HG03378 (cell line): ENCODE measurements around the gene PAPLN.
"Not testable (repeated sequence)": the region's sequence is repeated elsewhere in the genome, so short reads cannot be mapped to it uniquely, and the experiment has no call there.

Source experiments
- ATAC-seq: cut with Tn5 transposase; IDR thresholded peaks from one replicate; pipeline ENCODE4 v1.9.1; 2021; ENCODE audit warnings: mild to moderate bottlenecking, moderate library complexity; ENCODE audit not compliant: unreplicated experiment

PAPLN gene

GRCh38 chr14:73237219-73237785 is at the start of gene PAPLN:
PAPLN (plus strand) TSS chr14:73237506; CDS start chr14:73239779, 2,273 bp downstream.
- no peak for ATAC-seq

- no peak for ATAC-seq
Measured at GRCh38 chr14:73188501-73188911, 48.8 kb upstream of the PAPLN start.

- ATAC-seq: no peak
Measured at GRCh38 chr14:73189651-73190050, 47.7 kb upstream of the PAPLN start.

- no peak for ATAC-seq
Measured at GRCh38 chr14:73191441-73191840, 45.9 kb upstream of the PAPLN start.

GRCh38 chr14:73194306-73194705 is 43.0 kb upstream of the PAPLN start:
- not testable (repeated sequence) for ATAC-seq

- no peak for ATAC-seq
Measured at GRCh38 chr14:73198253-73198652, 39.1 kb upstream of the PAPLN start.

- no peak for ATAC-seq
Measured at GRCh38 chr14:73203527-73203926, 33.8 kb upstream of the PAPLN start.

- no peak for ATAC-seq
Measured at GRCh38 chr14:73207615-73208014, 29.7 kb upstream of the PAPLN start.

GRCh38 chr14:73208390-73208789 is 28.9 kb upstream of the PAPLN start:
- ATAC-seq: no peak

GRCh38 chr14:73208846-73209245 is 28.5 kb upstream of the PAPLN start:
- no peak for ATAC-seq

- ATAC-seq: no peak
Measured at GRCh38 chr14:73209953-73210352, 27.4 kb upstream of the PAPLN start.

- no peak for ATAC-seq
Measured at GRCh38 chr14:73211251-73212040, 25.9 kb upstream of the PAPLN start.

- ATAC-seq: no peak
Measured at GRCh38 chr14:73216030-73216429, 21.3 kb upstream of the PAPLN start.

- ATAC-seq: no peak
Measured at GRCh38 chr14:73217411-73217810, 19.9 kb upstream of the PAPLN start.

GRCh38 chr14:73220061-73220460 is 17.2 kb upstream of the PAPLN start:
- ATAC-seq: no peak

GRCh38 chr14:73220634-73221033 is 16.7 kb upstream of the PAPLN start:
- no peak for ATAC-seq

- no peak for ATAC-seq
Measured at GRCh38 chr14:73221945-73222344, 15.4 kb upstream of the PAPLN start.

- ATAC-seq: no peak
Measured at GRCh38 chr14:73223049-73223448, 14.3 kb upstream of the PAPLN start.

- no peak for ATAC-seq
Measured at GRCh38 chr14:73225496-73225895, 11.8 kb upstream of the PAPLN start.

- no peak for ATAC-seq
Measured at GRCh38 chr14:73227812-73228781, 9.2 kb upstream of the PAPLN start.

- no peak for ATAC-seq
Measured at GRCh38 chr14:73230051-73230450, 7.3 kb upstream of the PAPLN start.
